Testis (tissue), 2 donors: ENCODE data around the gene PCSK5.

Source experiments
- POLR2A ChIP-seq: fragments of 450-650 bp; IDR thresholded peaks from one replicate; pipeline ENCODE4 v1.6.1; 2017; ENCODE audit warnings: antibody characterized with exemption, mild to moderate bottlenecking, moderate library complexity
- TF ChIP-seq, protein P1 (sequence below), 3 experiments: fragments of 450-650 bp in 2 of 3; fragments of 200-600 bp in 1 of 3; sonication (generic) in 1 of 3; IDR thresholded peaks; one replicate each; pipeline ENCODE4 v1.5.1; 2016 to 2019; ENCODE audit warnings: antibody characterized with exemption in 3 of 3, mild to moderate bottlenecking in 2 of 3, moderate library complexity in 1 of 3

DNA sequence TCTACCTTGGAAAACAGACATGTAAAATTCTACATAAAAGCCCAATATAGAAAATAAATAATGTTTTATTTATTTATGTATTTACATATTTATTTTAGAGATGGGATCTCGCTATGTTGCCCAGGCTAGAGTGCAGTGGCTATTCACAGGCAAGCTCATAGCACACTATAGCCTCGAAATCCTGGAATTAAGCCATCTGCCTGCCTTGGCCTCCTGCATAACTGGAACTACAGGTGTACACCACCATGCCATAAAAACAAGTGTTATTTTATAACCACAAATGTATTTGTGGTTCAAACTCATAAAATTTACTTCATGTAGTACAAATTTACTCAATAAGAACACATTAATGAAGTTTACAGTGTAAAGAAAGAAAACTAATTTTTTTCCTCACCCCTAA, 510.7 kb downstream of the PCSK5 start:
- TF ChIP-seq, protein P1, sequence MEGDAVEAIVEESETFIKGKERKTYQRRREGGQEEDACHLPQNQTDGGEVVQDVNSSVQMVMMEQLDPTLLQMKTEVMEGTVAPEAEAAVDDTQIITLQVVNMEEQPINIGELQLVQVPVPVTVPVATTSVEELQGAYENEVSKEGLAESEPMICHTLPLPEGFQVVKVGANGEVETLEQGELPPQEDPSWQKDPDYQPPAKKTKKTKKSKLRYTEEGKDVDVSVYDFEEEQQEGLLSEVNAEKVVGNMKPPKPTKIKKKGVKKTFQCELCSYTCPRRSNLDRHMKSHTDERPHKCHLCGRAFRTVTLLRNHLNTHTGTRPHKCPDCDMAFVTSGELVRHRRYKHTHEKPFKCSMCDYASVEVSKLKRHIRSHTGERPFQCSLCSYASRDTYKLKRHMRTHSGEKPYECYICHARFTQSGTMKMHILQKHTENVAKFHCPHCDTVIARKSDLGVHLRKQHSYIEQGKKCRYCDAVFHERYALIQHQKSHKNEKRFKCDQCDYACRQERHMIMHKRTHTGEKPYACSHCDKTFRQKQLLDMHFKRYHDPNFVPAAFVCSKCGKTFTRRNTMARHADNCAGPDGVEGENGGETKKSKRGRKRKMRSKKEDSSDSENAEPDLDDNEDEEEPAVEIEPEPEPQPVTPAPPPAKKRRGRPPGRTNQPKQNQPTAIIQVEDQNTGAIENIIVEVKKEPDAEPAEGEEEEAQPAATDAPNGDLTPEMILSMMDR (IDR thresholded peaks at IDR 0.05): no peak
- no peak for TF ChIP-seq POLR2A
